Prostate gland (tissue), 2 donors: ENCODE results near the gene PLA2G4A.

Source experiments
- CTCF ChIP-seq, 4 experiments: fragments of 200-600 bp in 2 of 4; fragments of 450-650 bp in 2 of 4; sonication (generic) in 2 of 4; IDR thresholded peaks; 1 replicate in 3 of 4; 2 replicates in 1 of 4; pipeline ENCODE4 v1.5.1; 2016 to 2019; ENCODE audit warnings: antibody characterized with exemption in 4 of 4, mild to moderate bottlenecking in 2 of 4, moderate library complexity in 2 of 4
- POLR2A ChIP-seq: fragments of 450-650 bp; IDR thresholded peaks from one replicate; pipeline ENCODE4 v1.6.1; 2016; ENCODE audit warnings: antibody characterized with exemption, mild to moderate bottlenecking
- POLR2AphosphoS5 ChIP-seq: sonication (generic); formaldehyde crosslinking; IDR thresholded peaks from one replicate; pipeline ENCODE4 v1.6.1; 2017; ENCODE audit warnings: antibody characterized with exemption

DNA sequence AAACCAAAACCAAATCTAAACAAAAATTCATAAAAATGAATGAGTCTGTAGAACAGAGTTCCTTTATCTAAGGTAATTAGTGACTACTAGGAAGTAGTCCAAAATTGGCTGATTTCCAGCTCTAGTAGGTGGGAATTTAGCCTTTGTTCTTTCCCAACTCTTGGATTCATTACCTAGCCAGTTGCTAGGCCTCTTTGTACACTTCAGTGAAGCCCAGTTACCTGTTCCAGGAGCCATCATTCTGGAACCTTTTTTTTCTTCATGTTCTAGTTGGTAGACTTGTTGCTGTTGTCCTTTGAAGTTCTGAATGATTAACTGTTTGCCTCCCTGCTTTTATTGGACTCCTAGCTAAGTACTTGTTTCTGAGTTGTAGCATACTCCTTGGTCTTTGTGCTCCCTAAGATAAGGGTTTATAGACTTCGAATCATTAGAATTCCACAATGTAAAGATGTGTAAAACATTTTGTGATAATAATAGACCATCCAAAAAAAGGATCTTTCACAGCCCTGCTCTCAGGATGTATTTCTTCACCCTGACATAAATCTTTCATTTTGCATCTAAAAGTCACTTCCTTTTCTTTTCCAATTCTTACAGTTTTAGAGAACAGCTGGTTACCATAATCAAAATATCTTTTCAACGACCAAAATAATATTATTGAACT is 9.8 kb downstream of the PLA2G4A start:
- TF ChIP-seq POLR2A (no peak), CTCF (IDR thresholded peaks at IDR 0.05) (no peak), POLR2AphosphoS5 (no peak)
